Lower lobe of right lung (tissue), 2 donors: ENCODE data around the gene EPHA4. TPM values are rescaled to one million over a fixed set of nuclear protein-coding genes. Genes with fewer than 3 reads are reported as not detected.

ENCODE experiments used
- ATAC-seq, 2 donors: fragments of 200-7000 bp; cut with Tn5 transposase; one replicate each; pipeline ENCODE4 v1.9.1; 2020 to 2022; ENCODE audit warnings: mild to moderate bottlenecking in 2 of 2, moderate library complexity in 2 of 2
- DNase-seq: peaks from one replicate; pipeline ENCODE4 v3.0.0-alpha.2; 2020
- H3K27ac ChIP-seq: fragments of 200-600 bp; one replicate; pipeline ENCODE4 v1.8.0; 2022
- H3K27me3 ChIP-seq: fragments of 200-600 bp; one replicate; pipeline ENCODE4 v1.8.0; 2022; ENCODE audit warnings: low read depth
- H3K36me3 ChIP-seq: fragments of 200-600 bp; one replicate; pipeline ENCODE4 v1.8.0; 2022; ENCODE audit warnings: mild to moderate bottlenecking
- H3K4me1 ChIP-seq: fragments of 200-600 bp; one replicate; pipeline ENCODE4 v1.8.0; 2022
- H3K4me3 ChIP-seq: fragments of 200-600 bp; one replicate; pipeline ENCODE4 v1.8.0; 2022; ENCODE audit warnings: mild to moderate bottlenecking
- H3K9me3 ChIP-seq: fragments of 200-600 bp; one replicate; pipeline ENCODE4 v1.8.0; 2022
- CTCF ChIP-seq: fragments of 200-600 bp; IDR thresholded peaks from one replicate; pipeline ENCODE4 v1.8.0; 2022; ENCODE audit warnings: antibody characterized with exemption, mild to moderate bottlenecking
- intact Hi-C: fragments of 100-400 bp; cut with DNase I; formaldehyde crosslinking; loops from one replicate; pipeline ENCODE4 v1.11.0; 2022
- total RNA-seq: library from RNA; stranded (reverse); fragmentation: NEBNext Ultra II Directional; extraction: Animal tissue kit (Norgen Biotek cat#: 25700); gene quantifications from one replicate; pipeline ENCODE4 v1.2.1, GENCODE V29; 2021
- donor health status: DM: no; HTN: yes; CAD: no; lungs with severe emphysema.

The EPHA4 gene
- total RNA-seq, 1 donor from 2014 or later: 13.8 TPM

DNA sequence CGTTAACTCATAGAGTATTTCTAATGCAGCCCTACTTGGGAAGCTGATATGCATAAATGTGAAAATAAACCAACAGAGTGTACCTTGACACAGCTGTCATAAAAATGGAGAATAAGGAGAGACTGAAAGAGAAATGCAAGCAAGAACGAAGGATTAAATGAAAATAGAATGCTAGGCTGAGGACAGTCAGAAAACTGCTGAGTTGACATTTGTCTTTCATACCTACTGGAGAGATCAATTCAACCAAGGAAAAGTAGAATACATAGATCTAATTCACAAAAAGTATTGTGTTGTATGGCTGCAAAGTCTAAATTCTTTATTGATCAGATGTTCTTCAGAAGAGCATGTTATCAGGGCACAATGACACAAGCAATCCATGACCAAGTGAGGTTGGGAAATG lies 112.0 kb downstream of the EPHA4 start:
- DNase-seq: no peak
- TF ChIP-seq CTCF: no peak
- Histone ChIP-seq H3K36me3 (no peaks in the 10 kb centered on the region), H3K4me1 (peaks cover 5% of the 10 kb centered on the region), H3K27me3 (no peaks in the 10 kb centered on the region), H3K9me3 (no peaks in the 10 kb centered on the region), H3K27ac (no peak overlapping the region), H3K4me3 (no peak overlapping the region)
- intact Hi-C loops: no loop called here
- no peak for ATAC-seq

DNA sequence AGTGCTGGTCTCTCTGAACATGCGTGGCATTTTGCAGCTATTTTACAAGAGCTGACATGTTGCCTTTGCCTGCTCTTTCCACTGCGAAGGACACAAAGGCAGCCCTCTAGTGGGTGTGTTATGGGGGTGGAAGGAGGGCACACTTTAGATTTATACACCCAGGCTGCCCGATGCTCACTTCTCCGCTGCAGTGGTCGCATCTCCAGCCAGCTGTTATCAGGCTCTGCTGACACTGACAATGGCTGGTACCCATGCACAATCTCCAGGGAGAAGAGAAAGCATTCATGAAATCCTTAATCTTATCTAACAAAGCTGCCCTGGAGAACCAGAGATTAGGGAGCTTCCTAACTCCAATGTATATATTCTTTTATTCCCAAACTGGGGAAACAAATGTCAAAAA lies 113.5 kb downstream of the EPHA4 start:
- DNase-seq: no peak
- TF ChIP-seq CTCF: no peak
- no peaks in the 10 kb centered on the region for H3K4me1 ChIP-seq
- no peaks in the 10 kb centered on the region for H3K36me3 ChIP-seq
- intact Hi-C loops: no loop called here
- no peak overlapping the region for H3K27ac ChIP-seq
- H3K27me3 ChIP-seq: no peaks in the 10 kb centered on the region
- ATAC-seq: no peak
- H3K9me3 ChIP-seq: no peaks in the 10 kb centered on the region
- H3K4me3 ChIP-seq: no peak overlapping the region

- ATAC-seq: no peak
- H3K27ac ChIP-seq: no peak overlapping the region
- TF ChIP-seq CTCF: no peak
- intact Hi-C loops: no loop called here
- H3K4me1 ChIP-seq: no peaks in the 10 kb centered on the region
- H3K36me3 ChIP-seq: no peaks in the 10 kb centered on the region
- no peaks in the 10 kb centered on the region for H3K27me3 ChIP-seq
- H3K4me3 ChIP-seq: no peak overlapping the region
- no peaks in the 10 kb centered on the region for H3K9me3 ChIP-seq
- no peak for DNase-seq
These were observed 116.9 kb downstream of the EPHA4 start for GRCh38 chr2:221455214-221455613.

- TF ChIP-seq CTCF: no peak
- intact Hi-C loops: no loop called here
- Histone ChIP-seq H3K9me3 (no peaks in the 10 kb centered on the region), H3K36me3 (no peaks in the 10 kb centered on the region), H3K27me3 (no peaks in the 10 kb centered on the region), H3K27ac (no peak overlapping the region), H3K4me1 (peaks cover under 1% of the 10 kb centered on the region), H3K4me3 (no peak overlapping the region)
- ATAC-seq (no peak), DNase-seq (no peak)
These were observed 117.5 kb downstream of the EPHA4 start for GRCh38 chr2:221454459-221455105.

DNA sequence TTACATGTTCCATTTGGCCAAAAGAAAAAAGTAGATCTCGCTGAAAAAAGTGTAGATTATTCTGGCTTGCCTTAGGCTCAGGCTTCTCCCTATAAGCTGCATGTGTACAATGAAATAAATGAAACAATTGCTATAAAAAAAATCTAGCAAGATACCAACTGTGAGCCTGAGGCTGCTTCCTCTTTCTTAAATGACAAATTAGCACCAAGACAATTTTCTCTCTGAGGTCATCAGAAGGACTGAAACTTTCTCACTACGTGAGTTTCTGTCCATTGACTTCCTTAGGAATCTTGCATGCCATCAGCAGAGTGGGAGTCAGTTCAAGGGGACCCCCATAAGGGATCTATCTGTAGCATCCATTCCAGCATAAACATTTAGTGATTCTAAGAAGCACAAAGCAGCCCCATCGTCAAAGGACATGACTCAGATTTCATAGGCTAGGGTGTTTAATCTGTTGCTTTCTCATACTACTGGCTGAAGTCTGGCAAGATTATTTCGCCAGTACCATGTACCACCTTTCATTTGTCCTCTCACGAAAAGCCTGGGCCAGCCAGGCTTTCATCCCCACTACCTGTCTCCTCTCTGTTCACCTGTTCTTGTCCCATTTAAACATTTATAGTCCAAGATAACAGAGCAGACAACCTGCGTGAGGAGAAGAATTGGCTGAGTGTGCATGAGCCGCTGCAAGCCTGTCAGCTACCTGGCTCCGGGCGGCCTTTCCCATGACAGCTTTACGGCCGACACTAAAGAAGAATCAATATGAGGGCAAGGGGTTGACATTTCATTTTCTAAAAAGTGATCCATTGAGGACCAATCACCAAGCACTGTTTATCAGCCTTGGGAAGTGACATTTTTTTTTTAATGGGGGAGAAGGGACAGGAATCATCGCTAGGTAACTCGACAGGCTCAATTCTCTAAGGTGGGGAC lies 120.0 kb downstream of the EPHA4 start:
- DNase-seq (no peak), ATAC-seq (no peak)
- H3K4me1 ChIP-seq: peaks cover 14% of the 10 kb centered on the region
- no peak for TF ChIP-seq CTCF
- H3K27ac ChIP-seq: no peak overlapping the region
- H3K36me3 ChIP-seq: no peaks in the 10 kb centered on the region
- intact Hi-C loops: no loop called here
- no peaks in the 10 kb centered on the region for H3K9me3 ChIP-seq
- H3K4me3 ChIP-seq: no peak overlapping the region
- no peaks in the 10 kb centered on the region for H3K27me3 ChIP-seq
